GM19452 (cell line): ENCODE results near the gene DCTPP1.

ENCODE experiments used
- ATAC-seq: cut with Tn5 transposase; IDR thresholded peaks from one replicate; pipeline ENCODE4 v1.9.1; 2021; ENCODE audit not compliant: unreplicated experiment

The DCTPP1 gene

GRCh38 chr16:30447512-30448226, 17.8 kb upstream of the DCTPP1 start:
- ATAC-seq = no peak

GRCh38 chr16:30446203-30446595, 16.4 kb upstream of the DCTPP1 start:
- ATAC-seq = no peak

GRCh38 chr16:30445408-30446202, 15.8 kb upstream of the DCTPP1 start, which contains the start of gene SEPHS2:
Gene SEPHS2, minus strand, starts transcription at chr16:30445874. Its CDS starts 147 bp downstream, at chr16:30445727.
- peak; percentile 85 for ATAC-seq

- ATAC-seq = peak; percentile 4
Measured at GRCh38 chr16:30445149-30445407, 15.2 kb upstream of the DCTPP1 start.

- no peak for ATAC-seq
Measured at GRCh38 chr16:30444231-30445148, 14.7 kb upstream of the DCTPP1 start.

GRCh38 chr16:30443631-30444030, 13.8 kb upstream of the DCTPP1 start:
- ATAC-seq = no peak

- ATAC-seq = no peak
Measured at GRCh38 chr16:30439720-30440348, 10.0 kb upstream of the DCTPP1 start.

- ATAC-seq = no peak
Measured at GRCh38 chr16:30438835-30439234, 9.0 kb upstream of the DCTPP1 start.

- ATAC-seq = no peak
Measured at GRCh38 chr16:30437511-30438046, 7.7 kb upstream of the DCTPP1 start.

- no peak for ATAC-seq
Measured at GRCh38 chr16:30434852-30435251, 5.0 kb upstream of the DCTPP1 start.

GRCh38 chr16:30430428-30430970, 669 bp upstream of the DCTPP1 start:
- ATAC-seq = no peak

- no peak for ATAC-seq
Measured at GRCh38 chr16:30429418-30429677, 482 bp downstream of the DCTPP1 start.

GRCh38 chr16:30428055-30428454, 1.8 kb downstream of the DCTPP1 start:
- no peak for ATAC-seq

GRCh38 chr16:30421010-30421409, 8.8 kb downstream of the DCTPP1 start:
- ATAC-seq = no peak

- ATAC-seq = no peak
Measured at GRCh38 chr16:30418350-30419181, 11.3 kb downstream of the DCTPP1 start.

GRCh38 chr16:30417529-30418349, 12.1 kb downstream of the DCTPP1 start:
- ATAC-seq = peak; percentile 74

- no peak for ATAC-seq
Measured at GRCh38 chr16:30416624-30417528, 13.0 kb downstream of the DCTPP1 start.

- no peak for ATAC-seq
Measured at GRCh38 chr16:30416047-30416603, 13.7 kb downstream of the DCTPP1 start.
